Measurements from ENCODE around the gene LRP5.

The LRP5 gene

DNA sequence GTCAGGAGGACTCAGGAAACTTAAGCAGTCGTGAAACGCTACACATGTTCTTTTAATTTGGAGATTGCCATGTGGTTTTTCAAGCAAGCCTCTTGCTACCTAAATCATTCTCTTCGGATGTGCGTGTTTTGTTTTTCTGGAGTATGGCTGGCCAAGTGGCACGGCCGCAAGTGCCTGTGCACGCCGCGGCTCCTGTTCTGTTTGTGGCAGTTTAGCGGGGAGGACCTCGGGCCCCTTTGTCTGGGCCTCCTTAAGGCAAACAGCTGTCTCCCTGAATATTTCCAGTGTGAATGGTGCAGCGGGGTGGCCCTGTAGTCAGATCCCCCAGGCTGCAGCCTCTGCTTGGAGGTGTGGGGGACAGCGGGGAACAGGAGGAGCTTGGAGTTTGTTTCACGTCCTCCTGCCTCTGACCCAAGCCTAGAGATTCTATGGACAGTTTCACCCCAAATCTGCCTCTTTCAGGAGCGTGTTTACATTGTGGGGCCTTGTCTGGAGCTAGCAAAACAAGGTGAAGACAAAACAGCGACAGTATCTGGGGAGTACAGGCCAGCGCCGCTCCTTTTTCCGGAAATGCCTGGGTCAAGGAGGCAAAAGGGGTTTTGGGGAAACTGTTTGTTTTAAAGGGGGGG lies 1.3 kb downstream of the LRP5 start:
- TF ChIP-seq, protein P1, sequence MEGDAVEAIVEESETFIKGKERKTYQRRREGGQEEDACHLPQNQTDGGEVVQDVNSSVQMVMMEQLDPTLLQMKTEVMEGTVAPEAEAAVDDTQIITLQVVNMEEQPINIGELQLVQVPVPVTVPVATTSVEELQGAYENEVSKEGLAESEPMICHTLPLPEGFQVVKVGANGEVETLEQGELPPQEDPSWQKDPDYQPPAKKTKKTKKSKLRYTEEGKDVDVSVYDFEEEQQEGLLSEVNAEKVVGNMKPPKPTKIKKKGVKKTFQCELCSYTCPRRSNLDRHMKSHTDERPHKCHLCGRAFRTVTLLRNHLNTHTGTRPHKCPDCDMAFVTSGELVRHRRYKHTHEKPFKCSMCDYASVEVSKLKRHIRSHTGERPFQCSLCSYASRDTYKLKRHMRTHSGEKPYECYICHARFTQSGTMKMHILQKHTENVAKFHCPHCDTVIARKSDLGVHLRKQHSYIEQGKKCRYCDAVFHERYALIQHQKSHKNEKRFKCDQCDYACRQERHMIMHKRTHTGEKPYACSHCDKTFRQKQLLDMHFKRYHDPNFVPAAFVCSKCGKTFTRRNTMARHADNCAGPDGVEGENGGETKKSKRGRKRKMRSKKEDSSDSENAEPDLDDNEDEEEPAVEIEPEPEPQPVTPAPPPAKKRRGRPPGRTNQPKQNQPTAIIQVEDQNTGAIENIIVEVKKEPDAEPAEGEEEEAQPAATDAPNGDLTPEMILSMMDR (IDR thresholded peaks at IDR 0.05): no peak

DNA sequence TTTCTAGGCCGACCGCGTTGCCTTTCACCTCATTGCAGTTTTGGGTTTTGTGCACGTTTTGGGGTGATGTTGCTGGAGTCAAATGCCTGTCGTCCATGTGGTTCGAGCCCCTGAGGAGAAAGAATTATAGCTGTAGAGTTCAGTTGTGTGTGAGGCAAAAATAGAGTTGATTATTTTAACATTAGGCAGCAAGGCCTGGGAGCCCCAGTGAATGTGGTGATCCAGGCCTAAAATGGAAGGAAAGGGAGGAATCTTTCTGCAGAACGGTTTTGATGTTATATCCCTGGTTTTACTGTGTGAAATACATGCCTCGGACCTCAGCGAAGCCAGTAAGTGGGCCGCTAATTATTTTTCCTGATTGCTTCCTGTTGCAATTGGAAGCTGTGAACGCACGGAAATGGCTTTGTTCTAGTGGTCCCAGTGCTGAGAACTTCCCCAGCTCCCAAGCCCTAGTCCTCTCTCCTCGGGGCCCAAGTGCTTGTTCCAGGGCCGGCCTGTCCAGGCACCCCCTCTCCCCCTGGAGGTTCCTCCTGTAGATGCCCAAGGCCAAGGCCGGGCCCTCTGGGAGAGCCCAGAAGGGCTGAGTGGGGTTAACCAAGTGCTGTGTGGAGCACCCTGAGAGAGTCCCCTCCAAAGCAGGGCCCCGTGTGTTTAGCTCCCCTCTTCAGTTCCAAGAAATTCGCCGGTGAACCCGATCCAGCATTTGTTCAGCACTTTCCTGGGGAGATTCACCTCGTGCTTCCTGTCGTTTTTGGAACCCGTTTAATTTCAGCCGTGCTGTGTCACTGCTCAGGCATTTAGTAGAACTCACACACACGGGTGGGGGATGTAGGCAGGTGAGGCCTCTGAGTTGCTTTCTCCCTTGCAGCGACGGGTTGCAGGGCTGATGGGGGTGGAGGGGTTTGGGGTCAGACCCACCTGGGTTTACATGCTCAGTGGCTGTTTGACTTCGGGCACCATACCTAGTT lies 2.1 kb downstream of the LRP5 start:
- TF ChIP-seq, protein P1 (IDR thresholded peaks at IDR 0.05): no peak

DNA sequence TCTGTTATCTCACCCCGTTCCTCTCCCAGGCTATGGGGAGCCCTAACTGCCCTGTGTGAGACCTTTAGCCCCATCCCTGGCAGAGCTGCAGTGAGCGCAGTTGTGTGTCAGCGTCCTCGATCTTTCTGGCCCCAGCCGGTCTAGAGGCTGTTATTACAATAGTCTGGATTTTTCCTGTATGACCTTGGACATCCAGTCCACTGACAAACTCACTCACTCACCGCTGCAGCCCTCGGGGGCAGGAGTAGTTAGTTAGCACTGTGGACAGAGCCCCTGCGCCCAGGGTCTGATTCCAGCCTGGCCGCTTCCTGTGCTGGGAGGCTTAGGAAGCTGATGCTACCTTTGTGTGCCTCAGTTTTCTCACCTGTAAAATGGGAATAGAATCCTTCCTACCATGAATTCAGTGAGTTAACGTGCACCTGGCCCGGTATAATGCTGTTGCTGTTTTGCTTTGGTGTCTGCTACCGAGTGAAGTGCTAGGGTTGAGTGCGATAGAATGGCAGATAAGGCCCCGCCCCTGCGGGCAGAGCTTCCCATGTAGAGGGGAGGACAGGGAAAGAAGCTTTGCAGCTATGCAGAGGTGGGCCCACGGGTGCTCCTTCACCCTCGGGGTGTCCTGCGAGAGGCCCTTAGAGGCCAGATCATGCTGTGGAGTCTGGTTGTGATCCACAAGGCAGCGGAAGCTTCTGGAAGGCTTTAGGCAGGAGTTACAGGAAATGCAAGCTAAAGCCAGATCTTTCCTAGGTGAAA lies 3.0 kb downstream of the LRP5 start:
- TF ChIP-seq, protein P1 (IDR thresholded peaks at IDR 0.05): no peak

DNA sequence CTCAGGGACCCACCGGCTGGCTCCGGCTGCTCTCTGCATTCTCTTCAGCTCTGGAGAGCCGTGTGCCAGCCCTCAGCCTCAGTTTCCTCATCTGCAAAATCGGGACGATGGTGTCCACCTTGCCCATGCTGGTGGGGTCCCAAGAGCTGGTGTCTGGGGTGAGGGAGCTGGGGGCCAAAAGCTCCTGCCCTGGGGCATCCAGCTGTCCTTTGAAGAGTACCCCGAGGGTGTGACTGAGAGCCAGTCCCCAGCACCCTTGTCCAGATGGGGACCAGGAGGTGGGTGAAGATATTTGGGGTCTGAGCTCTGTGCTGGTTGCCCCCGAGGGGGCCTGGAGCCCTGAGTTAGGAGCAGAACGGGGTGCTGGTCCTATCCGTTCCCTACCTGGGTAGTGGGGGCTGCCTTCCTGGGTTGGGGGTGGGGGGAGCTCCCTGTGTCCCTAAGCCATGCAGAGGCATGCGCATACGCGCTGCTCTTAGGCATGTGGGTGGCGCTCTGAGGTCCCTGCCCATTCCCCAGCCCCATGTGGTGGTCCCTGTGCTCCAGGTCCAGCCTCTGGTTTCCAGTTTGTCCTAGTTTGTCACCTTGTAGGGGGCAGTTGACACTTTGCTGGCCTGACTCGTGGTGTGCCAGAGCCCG lies 4.9 kb downstream of the LRP5 start:
- TF ChIP-seq, protein P1 (IDR thresholded peaks at IDR 0.05): no peak

DNA sequence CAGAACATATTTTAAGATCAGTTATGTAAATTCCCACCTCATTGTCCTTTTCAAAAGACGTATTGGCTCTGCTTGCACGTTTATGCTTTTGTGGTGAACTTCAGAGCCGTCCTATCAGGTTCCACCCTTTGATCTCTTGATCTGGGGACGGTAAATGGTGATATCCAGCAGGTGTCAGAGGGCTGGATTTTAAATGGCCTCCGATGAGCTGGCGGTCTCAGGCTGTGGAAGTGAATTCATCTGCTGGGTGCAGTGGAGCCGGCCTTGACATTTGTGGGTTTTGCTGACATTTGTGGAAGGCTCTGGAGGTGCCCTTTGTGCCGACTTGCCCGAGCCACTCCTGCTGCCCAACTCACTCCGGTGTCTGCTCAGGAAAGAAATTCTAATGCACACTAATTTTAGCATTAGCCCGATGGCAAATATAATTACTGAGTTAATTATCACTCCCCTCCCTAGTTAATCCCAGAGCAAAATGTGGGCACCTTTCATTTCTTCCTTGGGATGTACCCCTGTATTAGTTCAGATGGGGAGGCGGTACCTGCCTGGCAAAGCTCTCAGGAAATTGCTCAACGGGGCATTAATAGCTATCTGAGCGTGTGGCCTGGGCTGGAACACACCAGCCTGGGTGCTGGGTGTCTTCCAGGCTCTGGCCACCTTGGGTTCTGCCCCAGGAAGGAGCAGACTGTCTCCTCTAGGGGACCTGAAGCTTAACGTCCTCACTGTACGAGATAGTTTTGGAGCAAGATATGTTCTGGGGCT lies 9.1 kb downstream of the LRP5 start:
- TF ChIP-seq, protein P1 (IDR thresholded peaks at IDR 0.05): no peak

DNA sequence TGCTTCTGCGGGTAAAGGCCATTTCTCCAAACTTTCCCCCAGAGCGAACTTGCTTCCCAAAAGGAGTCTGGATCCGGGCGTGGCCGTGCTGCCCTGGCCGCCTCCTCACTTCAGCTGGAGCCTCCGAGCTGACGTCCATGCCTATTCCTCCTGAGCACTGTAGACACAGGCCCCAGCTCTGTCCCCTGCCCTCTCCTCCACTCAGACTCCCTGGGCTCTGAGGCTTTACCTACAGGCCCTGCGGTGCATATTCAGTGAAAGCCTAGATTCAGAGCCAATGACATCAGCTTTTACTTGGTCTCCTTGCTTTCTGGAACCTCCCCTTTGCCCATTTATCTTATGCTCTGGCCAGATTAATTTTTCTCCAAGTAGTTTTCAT lies 9.7 kb downstream of the LRP5 start:
- TF ChIP-seq, protein P1 (IDR thresholded peaks at IDR 0.05): no peak
